NCI-H524 (cell line): ENCODE measurements around the gene SLC35E2B.

Experiments
- DNase-seq, 2 experiments: peaks; one replicate each; lab custom pipeline; 2025; lab: John Stamatoyannopoulos, UW

The SLC35E2B gene

DNA sequence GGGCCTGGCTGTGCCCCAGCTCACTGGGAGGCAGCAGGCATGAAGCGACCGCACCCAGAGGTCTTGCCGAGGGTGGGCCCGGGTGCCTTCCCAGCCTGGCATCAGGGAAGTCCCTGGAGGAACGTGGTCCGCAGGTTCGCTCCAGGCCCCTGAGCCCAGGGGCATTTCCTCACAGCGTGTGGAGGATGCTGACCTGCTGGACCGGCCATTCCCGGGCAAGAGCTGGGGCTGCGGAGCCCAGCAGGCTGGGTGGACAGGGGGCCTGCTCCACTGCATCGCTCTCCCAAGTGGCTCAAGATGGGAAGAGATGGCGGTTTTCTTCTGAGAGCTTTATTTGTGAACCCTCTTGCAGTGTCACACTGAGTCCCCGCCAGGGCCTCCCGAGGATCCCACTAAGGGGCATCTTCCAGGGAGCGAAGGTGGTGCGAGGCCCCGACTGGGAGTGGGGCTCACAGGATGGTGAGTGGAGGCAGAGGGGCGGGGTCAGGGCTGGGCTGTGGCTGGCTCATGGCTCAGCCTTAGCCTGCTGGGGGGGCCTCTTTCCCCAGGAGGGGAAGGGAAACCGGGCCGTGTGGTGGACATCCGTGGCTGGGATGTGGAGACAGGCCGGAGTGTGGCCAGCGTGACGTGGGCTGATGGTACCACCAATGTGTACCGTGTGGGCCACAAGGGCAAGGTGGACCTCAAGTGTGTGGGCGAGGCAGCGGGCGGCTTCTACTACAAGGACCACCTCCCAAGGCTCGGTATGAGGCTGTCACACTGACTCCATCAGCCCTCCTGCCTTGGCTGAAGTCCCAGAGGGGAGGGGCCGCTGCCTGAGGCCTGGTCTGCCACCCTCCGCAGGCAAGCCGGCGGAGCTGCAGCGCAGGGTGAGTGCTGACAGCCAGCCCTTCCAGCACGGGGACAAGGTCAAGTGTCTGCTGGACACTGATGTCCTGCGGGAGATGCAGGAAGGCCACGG is 67.9 kb downstream of the SLC35E2B start:
- no peak for DNase-seq

DNA sequence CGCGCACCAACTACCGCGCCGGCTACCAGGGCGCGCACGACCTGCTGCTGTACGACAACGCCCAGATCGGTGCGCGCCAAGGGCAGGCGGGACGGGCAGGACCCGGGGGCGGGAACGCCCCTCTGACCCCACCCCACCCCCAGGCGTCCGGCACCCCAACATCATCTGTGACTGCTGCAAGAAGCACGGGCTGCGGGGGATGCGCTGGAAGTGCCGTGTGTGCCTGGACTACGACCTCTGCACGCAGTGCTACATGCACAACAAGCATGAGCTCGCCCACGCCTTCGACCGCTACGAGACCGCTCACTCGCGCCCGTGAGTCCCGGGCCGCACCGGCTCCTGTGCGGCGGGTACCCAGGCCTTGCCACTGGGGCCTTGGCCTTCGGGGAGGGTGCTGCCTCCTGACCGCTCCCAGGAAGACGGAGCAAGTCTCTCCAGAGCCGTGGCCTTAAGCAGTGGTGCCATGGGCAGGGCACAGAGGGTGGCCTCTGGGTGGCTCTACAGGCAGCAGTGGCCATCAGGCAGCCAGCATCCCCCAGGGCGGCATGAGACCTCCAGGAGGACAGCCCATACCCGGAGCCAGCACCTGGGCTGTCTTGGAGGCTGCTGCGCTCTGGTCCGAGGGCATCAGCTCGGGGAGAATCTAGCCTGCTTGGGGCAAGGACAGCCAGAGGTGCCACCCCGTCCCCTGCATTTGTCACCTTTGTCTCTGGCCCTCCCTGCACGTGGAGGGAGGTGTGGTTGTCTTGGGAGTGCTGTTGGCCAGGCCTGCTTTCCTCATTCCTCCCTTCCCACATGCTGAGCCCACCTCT is 68.8 kb downstream of the SLC35E2B start:
- DNase-seq = no peak

GRCh38 chr1:1623181-1623630 is 69.4 kb downstream of the SLC35E2B start:
- no peak for DNase-seq

- DNase-seq = no peak
Measured at GRCh38 chr1:1622788-1623094, 69.9 kb downstream of the SLC35E2B start.

DNA sequence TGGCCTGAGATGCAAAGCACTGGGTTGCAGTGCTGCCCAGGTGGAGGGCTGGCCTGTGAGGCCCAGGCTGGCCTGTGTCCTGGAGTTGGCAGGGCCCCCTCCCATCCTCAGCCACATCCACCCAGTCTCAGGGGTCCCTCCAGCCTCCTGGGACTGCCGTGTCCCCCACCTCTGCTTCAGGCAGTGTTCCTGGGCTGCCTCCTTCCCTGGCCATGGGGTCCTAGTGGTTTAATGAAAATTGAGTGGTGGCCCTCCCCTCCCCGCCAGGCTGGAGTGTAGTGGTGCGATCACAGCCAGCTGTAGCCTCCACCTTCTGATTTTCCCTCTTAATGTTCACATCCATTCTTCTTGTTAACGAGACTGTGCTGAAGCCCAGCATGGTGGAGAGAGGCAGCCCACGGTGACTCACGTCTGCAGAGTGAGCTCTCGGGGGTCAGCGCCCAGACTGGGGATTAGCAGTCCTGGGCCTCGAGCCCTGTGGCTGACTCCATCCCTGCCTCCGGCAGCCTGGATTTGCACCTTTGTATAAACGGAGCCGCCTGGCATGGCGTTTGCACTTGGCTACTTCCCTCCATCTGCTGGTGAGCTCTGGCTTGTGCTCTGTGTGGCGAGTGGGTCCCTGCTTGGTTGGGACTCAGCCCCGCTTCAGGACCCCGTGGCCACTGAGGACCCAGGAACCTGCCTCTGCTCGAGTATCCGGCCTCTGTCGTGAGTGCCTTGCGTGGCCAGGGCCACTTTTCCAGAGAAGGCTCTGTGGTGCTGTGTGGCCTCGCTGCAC is 70.4 kb downstream of the SLC35E2B start:
- DNase-seq = no peak

DNA sequence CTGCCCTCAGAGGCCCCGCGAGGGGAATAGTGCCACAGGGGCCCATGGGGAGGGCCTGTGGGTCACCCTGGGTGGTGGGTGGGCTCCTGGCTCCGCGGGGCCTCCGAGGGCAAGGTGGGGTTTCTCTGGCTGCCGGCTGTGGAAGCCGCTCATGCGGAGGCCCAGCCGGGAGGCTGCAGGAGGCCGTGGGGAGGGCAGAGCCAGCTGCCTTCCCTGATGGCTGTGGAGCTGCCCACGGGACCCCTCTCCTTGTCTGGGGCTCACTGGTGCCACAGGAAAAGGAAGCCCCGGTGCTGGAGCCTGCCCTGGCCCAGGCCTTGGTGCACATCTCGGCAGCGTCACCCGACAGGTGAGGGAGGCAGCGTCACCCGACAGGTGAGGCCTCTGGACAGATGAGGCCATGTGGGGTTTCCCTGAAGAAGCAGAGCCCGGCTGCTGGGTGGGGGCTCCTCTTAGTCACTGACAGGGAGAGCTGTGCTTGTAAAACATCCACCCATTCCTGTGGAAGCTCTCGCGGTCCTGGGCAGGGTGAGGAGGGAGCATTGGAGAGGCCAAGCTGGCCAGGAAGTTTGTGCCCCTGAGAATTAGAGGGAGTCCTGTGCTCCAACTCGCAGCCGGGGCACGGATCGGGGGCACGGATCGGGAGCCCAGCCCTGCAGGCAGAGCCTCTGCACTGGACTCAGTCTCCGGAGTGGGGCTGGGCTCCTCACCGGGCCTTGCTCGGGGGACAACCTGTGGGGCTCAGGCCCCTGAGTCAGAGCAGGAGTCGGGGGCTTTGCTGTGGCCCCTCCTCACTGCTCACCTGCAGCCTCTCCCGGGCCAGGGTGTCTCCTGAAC is 71.2 kb downstream of the SLC35E2B start:
- DNase-seq = no peak

- no peak for DNase-seq
Measured at GRCh38 chr1:1620433-1621139, 72.0 kb downstream of the SLC35E2B start.

DNA sequence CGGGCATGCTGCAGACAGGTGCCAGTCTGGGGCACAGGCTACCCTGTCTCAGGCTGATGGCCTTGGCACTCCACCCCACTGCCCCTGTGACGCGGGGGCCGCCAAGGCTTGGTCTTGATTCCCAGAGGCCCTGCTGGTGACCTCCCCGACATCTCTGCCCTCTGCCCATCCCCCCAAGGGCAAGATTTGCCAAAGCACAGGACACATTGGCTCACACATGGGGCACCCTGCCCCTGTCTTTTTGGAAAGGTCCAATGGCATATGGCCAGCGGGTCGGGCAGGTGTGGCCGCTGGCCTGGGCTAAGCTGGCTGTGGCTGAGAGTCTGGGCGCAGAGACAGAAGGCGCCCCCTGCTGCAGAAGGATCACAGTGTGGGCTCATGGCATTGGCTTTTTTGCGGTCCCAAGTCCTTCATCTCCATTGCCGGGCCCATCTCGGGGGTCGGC is 72.7 kb downstream of the SLC35E2B start:
- no peak for DNase-seq

DNA sequence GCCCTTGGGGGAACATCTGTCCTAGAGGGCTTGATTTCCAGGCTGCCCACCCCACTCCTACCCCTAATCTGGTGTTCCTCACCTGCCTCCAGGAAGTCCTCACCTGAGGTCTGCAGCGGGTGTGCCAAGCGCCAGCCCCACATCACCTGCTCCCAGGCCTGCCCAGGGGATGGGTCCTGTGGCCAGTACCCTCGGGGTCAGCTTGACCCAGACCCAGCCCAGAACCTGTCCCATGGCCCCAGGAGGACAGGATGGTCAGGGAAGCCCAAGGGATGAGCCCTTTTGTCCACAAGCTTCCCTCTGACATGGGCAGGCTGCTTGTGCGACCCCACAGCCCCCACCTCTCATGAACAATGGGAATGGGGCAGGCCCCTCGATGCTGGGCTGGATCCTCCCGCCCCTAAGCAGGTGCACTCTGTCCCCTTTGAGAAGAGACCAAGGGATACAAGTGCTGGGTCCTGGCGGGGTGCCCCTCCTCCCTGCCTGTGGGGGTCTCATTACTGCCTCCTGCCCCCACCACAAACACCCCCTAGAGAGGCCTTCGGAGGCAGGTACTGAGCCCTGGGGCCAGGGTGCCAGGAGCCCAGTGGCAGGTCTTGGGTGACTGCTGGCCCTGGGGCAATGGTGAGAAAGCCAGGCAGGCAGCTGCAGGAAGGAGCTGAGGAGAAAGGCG is 74.1 kb downstream of the SLC35E2B start:
- DNase-seq = no peak

DNA sequence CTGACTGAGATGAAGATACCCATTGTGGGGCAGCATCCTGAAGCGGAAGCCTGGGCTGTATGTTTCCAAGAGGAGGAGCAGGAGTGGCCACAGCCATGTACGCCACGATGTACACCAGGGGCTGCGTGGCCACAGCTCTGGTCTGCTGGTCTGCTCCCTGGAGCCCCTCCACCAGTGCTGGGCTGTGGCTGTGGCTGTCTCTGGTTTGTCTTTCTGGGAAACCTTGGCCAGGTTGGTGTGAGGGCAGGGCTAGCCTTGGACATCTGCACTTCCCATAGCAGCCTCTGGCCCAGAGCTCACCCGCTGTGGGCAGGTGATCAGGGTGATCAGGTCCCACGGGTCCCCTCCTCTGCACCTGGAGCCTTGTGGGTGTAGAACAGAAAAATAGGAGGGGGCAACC is 74.7 kb downstream of the SLC35E2B start:
- no peak for DNase-seq

- DNase-seq = no peak
Measured at GRCh38 chr1:1617516-1617915, 75.1 kb downstream of the SLC35E2B start.

- no peak for DNase-seq
Measured at GRCh38 chr1:1616838-1617237, 75.8 kb downstream of the SLC35E2B start.

DNA sequence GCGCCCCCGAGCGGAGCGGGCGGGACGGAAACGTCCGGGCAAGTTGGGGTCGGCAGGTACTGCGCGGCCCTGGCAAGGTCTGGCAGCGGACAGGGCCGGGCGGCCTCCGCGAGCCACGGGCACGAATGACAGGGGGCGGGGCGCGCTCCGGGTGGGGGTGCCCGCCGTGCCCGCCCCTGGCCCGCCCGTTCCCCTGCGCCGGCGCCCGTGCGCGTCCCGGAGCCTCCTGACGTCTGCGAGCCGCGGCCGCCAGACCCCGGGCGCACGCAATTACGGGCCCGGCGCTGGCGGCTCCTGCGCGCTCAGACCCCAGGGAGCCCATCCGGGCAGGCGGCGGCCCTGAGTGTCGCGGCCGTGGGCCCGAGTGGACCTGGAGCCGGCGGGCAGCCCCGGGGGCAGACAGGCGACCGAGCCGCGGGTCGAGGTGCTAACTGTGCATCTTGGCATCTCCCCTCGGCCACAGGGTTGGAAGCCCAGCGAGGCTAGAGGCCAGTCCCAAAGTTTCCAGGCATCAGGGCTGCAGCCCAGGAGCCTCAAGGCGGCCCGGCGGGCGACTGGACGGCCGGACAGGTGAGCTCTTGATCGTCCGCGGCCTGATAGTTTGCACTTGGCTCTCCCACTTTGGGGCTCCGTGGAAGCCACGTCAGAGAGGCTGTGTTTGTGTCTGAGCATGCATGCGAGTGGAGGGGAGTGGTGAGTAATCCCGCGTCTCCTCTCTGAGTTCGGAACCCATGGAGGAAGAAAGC is 76.4 kb downstream of the SLC35E2B start:
- DNase-seq = no peak

DNA sequence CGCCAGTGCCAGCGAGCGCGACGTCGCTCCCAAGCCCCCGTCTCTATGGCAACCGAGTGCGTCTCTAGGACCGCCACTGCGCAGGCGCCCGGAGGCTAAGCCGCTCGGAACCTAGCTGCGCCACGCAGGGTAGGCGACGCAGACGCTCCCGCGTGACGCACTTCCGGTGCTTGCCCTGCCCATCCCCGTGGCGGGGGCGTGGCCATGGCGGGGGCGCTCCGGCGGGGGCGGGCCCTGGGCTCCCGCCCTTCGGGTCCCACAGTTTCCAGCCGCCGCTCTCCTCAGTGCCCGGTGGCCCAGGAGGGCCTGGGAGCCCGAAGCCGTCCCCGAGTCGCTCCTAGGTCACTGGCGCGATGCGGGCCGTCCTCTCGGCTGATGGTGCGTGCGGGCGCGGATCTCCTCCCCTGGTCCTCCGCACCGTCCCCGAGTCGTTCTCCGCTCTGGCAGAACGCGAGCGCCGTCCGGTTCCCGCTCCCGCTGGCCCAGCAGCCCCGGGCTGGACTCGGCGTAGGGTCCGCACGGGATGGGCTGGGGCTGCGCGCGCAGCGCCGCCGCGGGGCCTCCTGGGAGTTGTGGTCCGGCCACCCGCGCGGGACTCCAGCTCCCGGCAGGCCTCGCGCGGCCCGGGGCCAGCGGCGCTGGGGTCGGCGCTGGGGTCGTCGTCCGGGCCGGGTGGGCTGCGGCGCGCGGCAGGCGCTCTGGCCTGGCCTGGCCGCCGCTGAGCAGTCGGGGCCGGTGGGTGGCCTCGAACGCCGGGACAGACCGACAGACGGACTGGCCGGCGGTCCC is 77.1 kb downstream of the SLC35E2B start, which contains the start of gene MIB2:
Gene MIB2 (plus strand): TSS at position 245 of the 789 bp plus-strand sequence. CDS start 7,953 bp downstream, outside the sequence.
- DNase-seq = peak; percentile 94 to 98

- no peak for DNase-seq
Measured at GRCh38 chr1:1614954-1615255, 77.7 kb downstream of the SLC35E2B start.

DNA sequence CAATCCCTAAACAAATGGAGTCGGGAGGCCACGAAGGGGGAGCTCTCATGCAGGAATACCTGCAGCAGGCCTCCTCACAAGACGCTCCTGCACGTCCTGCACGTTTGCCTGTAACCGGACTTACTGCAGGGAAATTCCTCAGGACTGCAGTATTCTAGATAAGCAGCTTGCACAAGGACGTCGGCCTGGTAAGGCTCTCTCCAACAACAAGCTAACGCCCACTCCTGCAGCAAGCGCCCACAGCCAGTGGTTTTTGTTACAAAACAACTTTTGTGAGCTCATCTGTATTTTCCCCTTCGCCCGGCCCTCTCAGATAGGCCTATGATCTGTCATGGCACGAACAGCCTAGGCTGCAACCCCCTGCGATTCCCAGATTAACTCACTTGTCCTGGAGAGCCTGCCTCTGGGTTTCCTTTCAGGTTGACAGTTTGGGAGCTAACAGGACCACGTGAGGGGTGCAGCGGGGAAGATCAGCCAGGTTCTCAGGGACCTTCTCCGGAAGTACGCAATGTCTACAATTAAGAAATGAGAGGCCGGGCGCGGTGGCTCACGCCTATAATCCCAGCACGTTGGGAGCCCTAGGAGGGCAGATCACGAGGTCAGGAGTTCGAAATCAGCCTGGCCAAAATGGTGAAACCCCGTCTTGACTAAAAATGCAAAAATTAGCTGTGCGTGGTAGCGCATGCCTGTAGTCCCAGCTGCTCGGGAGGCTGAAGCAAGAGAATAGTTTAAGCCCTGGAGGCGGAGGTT is 78.2 kb downstream of the SLC35E2B start:
- DNase-seq = peak in 1 of 2 experiments; percentile 35

GRCh38 chr1:1613509-1614082 is 79.0 kb downstream of the SLC35E2B start:
- DNase-seq = no peak

- no peak for DNase-seq
Measured at GRCh38 chr1:1612104-1612400, 80.5 kb downstream of the SLC35E2B start.
